Esophagus muscularis mucosa (tissue), 4 donors: Measurements from ENCODE around the gene IFITM1.

Source experiments
- CTCF ChIP-seq, 3 experiments: fragments of 200-600 bp in 2 of 3; fragments of 450-650 bp in 1 of 3; sonication (generic) in 2 of 3; IDR thresholded peaks; one replicate each; pipeline ENCODE4 v1.5.1; 2017 to 2019; ENCODE audit warnings: antibody characterized with exemption in 3 of 3, mild to moderate bottlenecking in 2 of 3, moderate library complexity in 1 of 3
- EP300 ChIP-seq: sonication (generic); formaldehyde crosslinking; IDR thresholded peaks from one replicate; pipeline ENCODE4 v1.6.1; 2017; ENCODE audit warnings: antibody characterized with exemption
- POLR2A ChIP-seq: fragments of 450-650 bp; IDR thresholded peaks from one replicate; pipeline ENCODE4 v1.6.1; 2017; ENCODE audit warnings: antibody characterized with exemption, moderate library complexity, mild to moderate bottlenecking, low read depth
- POLR2AphosphoS5 ChIP-seq, 2 donors: sonication (generic); formaldehyde crosslinking; IDR thresholded peaks; one replicate each; pipeline ENCODE4 v1.6.1; 2017; ENCODE audit warnings: antibody characterized with exemption in 2 of 2

GRCh38 chr11:363948-364761 lies 50.3 kb downstream of the IFITM1 start:
- TF ChIP-seq CTCF (IDR thresholded peaks at IDR 0.05): no peak
- TF ChIP-seq POLR2AphosphoS5 (IDR thresholded peaks at IDR 0.05): no peak
- no peak for TF ChIP-seq POLR2A
- no peak for TF ChIP-seq EP300
